A673 (cell line): Measurements from ENCODE around the gene LIPJ. TPM values are rescaled to one million over a fixed set of nuclear protein-coding genes. Genes with fewer than 3 reads are reported as not detected.
A peak's percentile ranks its signal among the peaks of the same experiment; 100 is the strongest.

Experiments
- BruUV-seq: library from RNA; stranded (reverse); fragments of 400-500 nt; replicated peaks from 2 replicates; lab custom pipeline; 2021; lab: Mats Ljungman, UMichigan
- CTCF ChIA-PET: fragments of 300-600 bp; sonication (Branson Sonifier 250); formaldehyde crosslinking; loops from one replicate; lab custom pipeline; 2022; ENCODE audit warnings: antibody characterized with exemption; lab: Charles Lee
- POLR2A ChIA-PET: fragments of 300-600 bp; sonication (Branson Sonifier 250); formaldehyde crosslinking; loops from one replicate; lab custom pipeline; 2022; ENCODE audit warnings: antibody characterized with exemption; ENCODE audit not compliant: low non-redundant PET; lab: Charles Lee
- DNase-seq: peaks from one replicate; pipeline ENCODE4 v3.0.0-alpha.2; 2015; ENCODE audit warnings: low spot score
- H3K27ac ChIP-seq: fragments of 200-600 bp; sonication (generic); 2 replicates; pipeline ENCODE4 v1.5.1; 2016; ENCODE audit warnings: mixed run types, low read depth, mild to moderate bottlenecking, mixed read lengths, antibody characterized with exemption, low read length; ENCODE audit not compliant: poor library complexity, severe bottlenecking
- H3K27me3 ChIP-seq: fragments of 200-600 bp; sonication (generic); replicated peaks from 2 replicates; pipeline ENCODE4 v1.6.1; 2017; ENCODE audit warnings: mixed run types, low read depth, mild to moderate bottlenecking, mixed read lengths, antibody characterized with exemption, low read length; ENCODE audit not compliant: insufficient read depth, poor library complexity
- H3K36me3 ChIP-seq: fragments of 200-600 bp; sonication (generic); 2 replicates; pipeline ENCODE4 v1.6.1; 2016; ENCODE audit warnings: mixed run types, mild to moderate bottlenecking, mixed read lengths, antibody characterized with exemption, low read length; ENCODE audit not compliant: insufficient read depth, poor library complexity, severe bottlenecking
- H3K4me1 ChIP-seq: fragments of 200-600 bp; sonication (generic); 2 replicates; pipeline ENCODE4 v1.6.1; 2017; ENCODE audit warnings: mixed run types, mild to moderate bottlenecking, mixed read lengths, antibody characterized with exemption, low read length; ENCODE audit not compliant: insufficient read depth, poor library complexity, severe bottlenecking
- H3K4me3 ChIP-seq: fragments of 200-600 bp; sonication (generic); 2 replicates; pipeline ENCODE4 v1.5.1; 2016; ENCODE audit warnings: low read depth, mixed run types, mild to moderate bottlenecking, mixed read lengths, low read length; ENCODE audit not compliant: poor library complexity, severe bottlenecking
- H3K9me3 ChIP-seq: fragments of 200-600 bp; sonication (generic); 2 replicates; pipeline ENCODE4 v1.6.1; 2016; ENCODE audit warnings: mixed run types, low read depth, mild to moderate bottlenecking, mixed read lengths, antibody characterized with exemption, low read length; ENCODE audit not compliant: poor library complexity, severe bottlenecking
- EZH2 ChIP-seq: fragments of 200-600 bp; sonication (generic); IDR thresholded peaks from 2 replicates; pipeline ENCODE4 v1.6.1; 2017; ENCODE audit warnings: borderline replicate concordance, low read depth, mild to moderate bottlenecking, mixed read lengths, antibody characterized with exemption, low read length; ENCODE audit not compliant: poor library complexity, severe bottlenecking
- intact Hi-C: fragments of 100-400 bp; cut with micrococcal nuclease; formaldehyde crosslinking; loops from one replicate; pipeline ENCODE4 v1.10.0; 2022; ENCODE audit not compliant: unreplicated experiment
- total RNA-seq: library from RNA; stranded (reverse); gene quantifications from 2 replicates; pipeline ENCODE4 v1.2.3, GENCODE V29; 2021
- TF ChIP-seq, protein P1 (sequence below): fragments of 300-800, 200-600 bp; sonication (generic); conservative IDR thresholded peaks from 2 replicates; pipeline ENCODE4 v1.5.1; 2017; ENCODE audit warnings: low read depth, mild to moderate bottlenecking, antibody characterized with exemption, low read length, moderate library complexity, mixed read lengths

LIPJ gene
- total RNA-seq, 1 experiment from 2014 or later: 0.11 TPM

DNA sequence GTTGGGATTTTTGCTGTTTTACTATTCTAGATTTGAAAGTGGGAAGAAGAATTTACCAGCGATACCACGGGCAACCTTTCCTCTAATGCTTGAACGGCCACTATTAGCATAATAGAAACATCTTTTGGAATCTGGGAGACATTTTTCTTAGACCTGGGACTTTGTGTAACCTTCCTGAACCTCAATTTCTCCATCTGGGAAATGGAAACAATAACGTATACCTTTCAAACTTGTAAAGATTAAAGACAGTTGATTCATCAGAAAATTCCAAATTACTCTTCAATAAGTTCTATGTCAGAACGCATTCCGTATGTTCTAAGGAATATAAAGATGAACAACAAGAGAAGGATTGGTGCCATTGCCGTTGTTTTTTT lies 3.0 kb upstream of the LIPJ start:
- ChIA-PET POLR2A (no interaction called here), CTCF (interaction anchor here (1.1 to 1.6 kb wide), 3 partner anchors 18 to 894 kb away, joined by 4 to 8 read pairs (median 5); no protein-coding TSS in a partner anchor)
- Histone ChIP-seq H3K4me3 (peak overlapping the region; percentile 62), H3K36me3 (no peaks in the 10 kb centered on the region), H3K27me3 (no peaks in the 10 kb centered on the region), H3K4me1 (no peaks in the 10 kb centered on the region), H3K27ac (peak overlapping the region; percentile 87), H3K9me3 (no peaks in the 10 kb centered on the region)
- intact Hi-C loops: no loop called here
- DNase-seq: no peak
- TF ChIP-seq, protein P1, sequence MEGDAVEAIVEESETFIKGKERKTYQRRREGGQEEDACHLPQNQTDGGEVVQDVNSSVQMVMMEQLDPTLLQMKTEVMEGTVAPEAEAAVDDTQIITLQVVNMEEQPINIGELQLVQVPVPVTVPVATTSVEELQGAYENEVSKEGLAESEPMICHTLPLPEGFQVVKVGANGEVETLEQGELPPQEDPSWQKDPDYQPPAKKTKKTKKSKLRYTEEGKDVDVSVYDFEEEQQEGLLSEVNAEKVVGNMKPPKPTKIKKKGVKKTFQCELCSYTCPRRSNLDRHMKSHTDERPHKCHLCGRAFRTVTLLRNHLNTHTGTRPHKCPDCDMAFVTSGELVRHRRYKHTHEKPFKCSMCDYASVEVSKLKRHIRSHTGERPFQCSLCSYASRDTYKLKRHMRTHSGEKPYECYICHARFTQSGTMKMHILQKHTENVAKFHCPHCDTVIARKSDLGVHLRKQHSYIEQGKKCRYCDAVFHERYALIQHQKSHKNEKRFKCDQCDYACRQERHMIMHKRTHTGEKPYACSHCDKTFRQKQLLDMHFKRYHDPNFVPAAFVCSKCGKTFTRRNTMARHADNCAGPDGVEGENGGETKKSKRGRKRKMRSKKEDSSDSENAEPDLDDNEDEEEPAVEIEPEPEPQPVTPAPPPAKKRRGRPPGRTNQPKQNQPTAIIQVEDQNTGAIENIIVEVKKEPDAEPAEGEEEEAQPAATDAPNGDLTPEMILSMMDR: no peak
- TF ChIP-seq EZH2: no peak
- no TSS peak for BruUV-seq

DNA sequence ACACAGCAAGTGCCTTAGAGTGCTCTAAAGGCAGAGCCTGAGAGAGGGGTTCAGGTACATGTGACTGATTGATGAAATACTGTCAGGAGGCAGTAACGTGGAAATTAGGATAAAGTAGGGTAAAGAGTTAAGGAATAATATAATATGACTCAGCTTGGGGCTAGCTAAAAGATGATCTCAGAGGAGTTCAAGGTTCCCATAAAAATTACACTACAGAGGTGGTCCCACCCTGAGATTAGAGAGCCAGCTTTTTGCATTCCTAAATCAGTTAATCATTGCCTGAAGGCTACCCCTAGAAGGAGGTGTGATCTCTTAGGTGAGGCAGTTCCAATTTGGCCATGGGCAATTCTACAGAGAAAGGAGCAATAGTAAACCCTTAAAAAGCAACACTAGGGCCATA lies 5.8 kb downstream of the LIPJ start:
- H3K4me3 ChIP-seq: no peak overlapping the region
- no peaks in the 10 kb centered on the region for H3K36me3 ChIP-seq
- TF ChIP-seq, protein P1: no peak
- no peak for TF ChIP-seq EZH2
- H3K27me3 ChIP-seq: no peaks in the 10 kb centered on the region
- BruUV-seq: no TSS peak
- peaks cover 12% of the 10 kb centered on the region for H3K4me1 ChIP-seq
- H3K27ac ChIP-seq: no peak overlapping the region
- intact Hi-C loops: no loop called here
- no peaks in the 10 kb centered on the region for H3K9me3 ChIP-seq
- ChIA-PET POLR2A (no interaction called here), CTCF (no interaction called here)
- no peak for DNase-seq

DNA sequence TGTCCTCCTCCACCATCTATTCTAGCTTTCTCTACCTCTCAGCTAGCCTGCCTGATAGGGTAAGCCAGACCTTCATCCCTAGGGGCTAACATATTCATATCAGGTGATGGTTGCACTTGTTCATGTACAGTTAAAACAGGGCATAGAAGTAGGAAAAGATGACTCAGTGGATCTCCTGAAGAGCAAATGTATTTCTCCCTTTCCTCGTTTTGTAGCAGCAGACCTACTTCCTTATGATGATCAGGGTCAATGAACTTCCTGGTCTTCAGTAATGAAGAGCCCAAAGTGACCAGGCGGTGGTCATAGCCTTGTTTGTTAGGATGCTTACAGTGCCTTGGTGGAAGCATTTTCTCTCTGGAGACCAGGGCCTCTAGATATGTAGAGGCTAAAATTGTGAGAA lies 6.3 kb downstream of the LIPJ start:
- Histone ChIP-seq H3K36me3 (no peaks in the 10 kb centered on the region), H3K4me1 (peaks cover 12% of the 10 kb centered on the region), H3K9me3 (no peaks in the 10 kb centered on the region), H3K4me3 (no peak overlapping the region), H3K27me3 (no peaks in the 10 kb centered on the region), H3K27ac (no peak overlapping the region)
- ChIA-PET POLR2A (no interaction called here), CTCF (no interaction called here)
- intact Hi-C loops: no loop called here
- TF ChIP-seq, protein P1: no peak
- no peak for TF ChIP-seq EZH2
- no TSS peak for BruUV-seq
- DNase-seq: no peak
